PC-9 (cell line): ENCODE data around the gene GPR142. TPM values are rescaled to one million over a fixed set of nuclear protein-coding genes. Genes with fewer than 3 reads are reported as not detected.

Experiments used
- BruUV-seq: library from RNA; stranded (reverse); fragments of 400-500 nt; replicated peaks from 2 replicates; lab custom pipeline; 2021; lab: Mats Ljungman, UMichigan
- CTCF ChIA-PET: fragments of 300-600 bp; sonication (Branson Sonifier 250); formaldehyde crosslinking; loops from one replicate; lab custom pipeline; 2022; ENCODE audit warnings: antibody characterized with exemption; lab: Charles Lee
- POLR2A ChIA-PET: fragments of 300-600 bp; sonication (Branson Sonifier 250); formaldehyde crosslinking; loops from one replicate; lab custom pipeline; 2022; ENCODE audit warnings: antibody characterized with exemption; ENCODE audit not compliant: unreplicated experiment; lab: Charles Lee
- DNase-seq, 2 experiments: peaks; one replicate each; pipeline versions ENCODE4 v3.0.0 to v3.0.0-alpha.2; 2015 to 2022; ENCODE audit warnings: mixed read lengths in 1 of 2
- H2AFZ ChIP-seq: fragments of 200-600 bp; sonication (generic); 2 replicates; pipeline ENCODE4 v1.8.1; 2017; ENCODE audit warnings: antibody characterized with exemption
- H3F3A ChIP-seq: fragments of 200-600 bp; sonication (generic); 2 replicates; pipeline ENCODE4 v1.8.1; 2017; ENCODE audit warnings: antibody characterized with exemption, mild to moderate bottlenecking, low read depth; ENCODE audit not compliant: insufficient read depth
- H3K27ac ChIP-seq: fragments of 200-600 bp; sonication (generic); 2 replicates; pipeline ENCODE4 v1.6.1; 2016; ENCODE audit warnings: mixed run types
- H3K27me3 ChIP-seq: fragments of 200-600 bp; sonication (generic); 2 replicates; pipeline ENCODE4 v1.6.1; 2016; ENCODE audit warnings: low read depth, mixed run types; ENCODE audit not compliant: insufficient read depth
- H3K36me3 ChIP-seq: fragments of 200-600 bp; sonication (generic); 2 replicates; pipeline ENCODE4 v1.6.1; 2016; ENCODE audit warnings: low read depth, mixed run types
- H3K4me1 ChIP-seq: fragments of 200-600 bp; sonication (generic); replicated peaks from 2 replicates; pipeline ENCODE4 v1.6.1; 2016; ENCODE audit warnings: mixed run types; ENCODE audit not compliant: insufficient read depth
- H3K4me2 ChIP-seq: fragments of 200-600 bp; sonication (generic); 2 replicates; pipeline ENCODE4 v1.6.1; 2017; ENCODE audit warnings: mixed run types
- H3K4me3 ChIP-seq: fragments of 200-600 bp; sonication (generic); 2 replicates; pipeline ENCODE4 v1.6.1; 2016; ENCODE audit warnings: mixed run types
- H3K79me2 ChIP-seq: fragments of 200-600 bp; sonication (generic); 2 replicates; pipeline ENCODE4 v1.6.1; 2017; ENCODE audit warnings: low read depth, mixed run types
- H3K9me2 ChIP-seq: fragments of 200-600 bp; sonication (generic); 2 replicates; pipeline ENCODE4 v1.8.1; 2017; ENCODE audit warnings: mild to moderate bottlenecking; ENCODE audit not compliant: insufficient read depth
- H3K9me3 ChIP-seq: fragments of 200-600 bp; sonication (generic); 2 replicates; pipeline ENCODE4 v1.8.1; 2016; ENCODE audit warnings: low read depth; ENCODE audit not compliant: insufficient read depth
- H4K20me1 ChIP-seq: fragments of 200-600 bp; sonication (generic); 2 replicates; pipeline ENCODE4 v1.8.1; 2017; ENCODE audit not compliant: insufficient read depth
- CTCF ChIP-seq: fragments of 200-600 bp; sonication (generic); conservative IDR thresholded peaks from 2 replicates; pipeline ENCODE4 v1.6.1; 2017; ENCODE audit warnings: mixed run types, antibody characterized with exemption, mild to moderate bottlenecking, moderate library complexity
- EZH2 ChIP-seq: fragments of 200-600 bp; sonication (generic); IDR thresholded peaks from 2 replicates; pipeline ENCODE4 v1.8.0; 2017; ENCODE audit warnings: antibody characterized with exemption, low read depth
- intact Hi-C: fragments of 100-400 bp; cut with micrococcal nuclease; formaldehyde crosslinking; loops from one replicate; pipeline ENCODE4 v1.10.0; 2022; ENCODE audit not compliant: unreplicated experiment
- total RNA-seq: library from RNA; stranded (reverse); gene quantifications from 2 replicates; pipeline ENCODE4 v1.2.3, GENCODE V29; 2021

Gene GPR142
- total RNA-seq, 1 experiment from 2014 or later: not detected

GRCh38 chr17:74354123-74354522 is 13.2 kb upstream of the GPR142 start:
- Histone ChIP-seq H3K4me3 (no peak overlapping the region), H3K27me3 (peaks cover 65% of the 10 kb centered on the region), H3K4me1 (no peaks in the 10 kb centered on the region), H3F3A (no peaks in the 10 kb centered on the region), H3K27ac (no peak overlapping the region), H3K9me2 (no peaks in the 10 kb centered on the region), H3K79me2 (no peaks in the 10 kb centered on the region), H4K20me1 (no peaks in the 10 kb centered on the region), H3K4me2 (no peak overlapping the region), H2AFZ (no peak overlapping the region), H3K9me3 (no peaks in the 10 kb centered on the region), H3K36me3 (no peaks in the 10 kb centered on the region)
- intact Hi-C loops: no loop called here
- ChIA-PET POLR2A (no interaction called here), CTCF (no interaction called here)
- no TSS peak for BruUV-seq
- TF ChIP-seq CTCF: peak; percentile 59
- no peak for TF ChIP-seq EZH2
- DNase-seq: peak in 1 of 2 experiments; percentile 46

GRCh38 chr17:74354561-74354960 is 12.7 kb upstream of the GPR142 start:
- ChIA-PET CTCF (no interaction called here), POLR2A (no interaction called here)
- Histone ChIP-seq H3K79me2 (no peaks in the 10 kb centered on the region), H3F3A (no peaks in the 10 kb centered on the region), H3K9me2 (no peaks in the 10 kb centered on the region), H4K20me1 (no peaks in the 10 kb centered on the region), H3K9me3 (no peaks in the 10 kb centered on the region), H3K27ac (no peak overlapping the region), H3K36me3 (no peaks in the 10 kb centered on the region), H3K4me1 (no peaks in the 10 kb centered on the region), H3K4me2 (no peak overlapping the region), H3K27me3 (peaks cover 65% of the 10 kb centered on the region), H2AFZ (no peak overlapping the region), H3K4me3 (no peak overlapping the region)
- BruUV-seq: no TSS peak
- intact Hi-C loops: no loop called here
- DNase-seq: no peak
- TF ChIP-seq CTCF: no peak
- TF ChIP-seq EZH2: no peak

GRCh38 chr17:74355065-74355464 is 12.2 kb upstream of the GPR142 start:
- Histone ChIP-seq H3K36me3 (no peaks in the 10 kb centered on the region), H3K27ac (no peak overlapping the region), H4K20me1 (no peaks in the 10 kb centered on the region), H3K4me1 (no peaks in the 10 kb centered on the region), H2AFZ (no peak overlapping the region), H3F3A (no peaks in the 10 kb centered on the region), H3K79me2 (no peaks in the 10 kb centered on the region), H3K4me3 (no peak overlapping the region), H3K4me2 (no peak overlapping the region), H3K9me2 (no peaks in the 10 kb centered on the region), H3K27me3 (peaks cover 66% of the 10 kb centered on the region), H3K9me3 (no peaks in the 10 kb centered on the region)
- intact Hi-C loops: no loop called here
- no TSS peak for BruUV-seq
- POLR2A ChIA-PET: no interaction called here
- CTCF ChIA-PET: no interaction called here
- TF ChIP-seq CTCF (no peak), EZH2 (no peak)
- no peak for DNase-seq
